ENCODE data around the gene FPR2. TPM values are rescaled to one million over a fixed set of nuclear protein-coding genes. Genes with fewer than 3 reads are reported as not detected.

Gene FPR2
- total and polyA plus RNA-seq, 2 donors (not counting 1 experiment from before 2014, with no cell fraction given) = not detected

DNA sequence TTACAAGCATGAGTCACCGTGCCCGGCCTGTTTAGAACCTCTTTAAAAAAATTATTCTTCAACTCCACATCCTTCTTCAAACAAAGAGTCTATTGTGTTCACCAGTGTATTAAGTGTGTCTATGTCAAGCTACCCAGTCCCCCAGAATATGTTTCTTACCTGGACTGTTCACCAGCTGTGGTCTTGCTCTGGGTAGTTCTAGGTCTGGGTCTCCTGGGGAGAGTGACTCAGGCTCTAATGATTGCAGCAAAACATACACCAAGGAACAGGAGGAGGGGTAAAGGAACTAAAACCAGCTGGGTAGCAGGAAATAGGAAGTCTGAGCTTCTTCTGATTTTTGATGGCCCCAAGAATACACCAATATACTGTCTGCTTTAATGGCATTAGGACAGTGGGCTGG lies 9.3 kb upstream of the FPR2 start, which contains the start of gene FPR1:
Gene FPR1, minus strand, starts transcription at position 224 of the 400 bp plus-strand sequence. CDS start 4,884 bp downstream, outside the sequence.
- no peaks in the 10 kb centered on the region for H3K79me2 ChIP-seq (ENCODE audit: control insufficient read depth, insufficient read depth, low read length)
- ATAC-seq (ENCODE audit: low read depth) = peak; percentile 94
- CTCF ChIA-PET = interaction anchor here (0.5 to 1.3 kb wide), 4 partner anchors 26 to 278 kb away, joined by 3 to 5 read pairs (median 4); no protein-coding TSS in a partner anchor
- peaks cover 0 to 5% of the 10 kb centered on the region in 2 donors for H3K4me1 ChIP-seq (ENCODE audit: control insufficient read depth in 2 of 2, insufficient read depth in 2 of 2, low read length in 2 of 2)
- no peaks in the 10 kb centered on the region for H4K20me1 ChIP-seq (ENCODE audit: control insufficient read depth, insufficient read depth, low read length, poor library complexity, severe bottlenecking)
- intact Hi-C loops (cut with micrococcal nuclease) = loop anchor here (1.0 kb wide), 1 partner anchor 47 kb away; no protein-coding TSS in a partner anchor
- peaks cover 0 to under 1% (median 0%) of the 10 kb centered on the region in 4 experiments for H3K27me3 ChIP-seq (replicated peaks in 1 of 4; ENCODE audit: control extremely low read depth in 1 of 4, control insufficient read depth in 3 of 4, insufficient read depth in 4 of 4, low read length in 3 of 4)
- peaks cover 0 to 6% (median 1%) of the 10 kb centered on the region in 3 donors for H3K9me3 ChIP-seq (ENCODE audit: control extremely low read depth in 1 of 3, control insufficient read depth in 2 of 3, insufficient read depth in 1 of 3, low read length in 2 of 3)
- Mint-ChIP-seq H3K27ac (peak within 1 kb of the TSS; percentile 77), H3K27me3 (peaks cover 9% of the 10 kb centered on the region), H3K9me3 (ENCODE audit: insufficient read depth) (peaks cover 3% of the 10 kb centered on the region), H3K4me3 (peak within 1 kb of the TSS; percentile 41), H3K4me1 (peaks cover 14% of the 10 kb centered on the region)
- no peak for TF ChIP-seq EZH2 (IDR thresholded peaks at IDR 0.05; ENCODE audit: borderline replicate concordance, insufficient read depth, low read depth, low read length, poor library complexity, severe bottlenecking)
- TF ChIP-seq, protein P1, sequence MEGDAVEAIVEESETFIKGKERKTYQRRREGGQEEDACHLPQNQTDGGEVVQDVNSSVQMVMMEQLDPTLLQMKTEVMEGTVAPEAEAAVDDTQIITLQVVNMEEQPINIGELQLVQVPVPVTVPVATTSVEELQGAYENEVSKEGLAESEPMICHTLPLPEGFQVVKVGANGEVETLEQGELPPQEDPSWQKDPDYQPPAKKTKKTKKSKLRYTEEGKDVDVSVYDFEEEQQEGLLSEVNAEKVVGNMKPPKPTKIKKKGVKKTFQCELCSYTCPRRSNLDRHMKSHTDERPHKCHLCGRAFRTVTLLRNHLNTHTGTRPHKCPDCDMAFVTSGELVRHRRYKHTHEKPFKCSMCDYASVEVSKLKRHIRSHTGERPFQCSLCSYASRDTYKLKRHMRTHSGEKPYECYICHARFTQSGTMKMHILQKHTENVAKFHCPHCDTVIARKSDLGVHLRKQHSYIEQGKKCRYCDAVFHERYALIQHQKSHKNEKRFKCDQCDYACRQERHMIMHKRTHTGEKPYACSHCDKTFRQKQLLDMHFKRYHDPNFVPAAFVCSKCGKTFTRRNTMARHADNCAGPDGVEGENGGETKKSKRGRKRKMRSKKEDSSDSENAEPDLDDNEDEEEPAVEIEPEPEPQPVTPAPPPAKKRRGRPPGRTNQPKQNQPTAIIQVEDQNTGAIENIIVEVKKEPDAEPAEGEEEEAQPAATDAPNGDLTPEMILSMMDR (IDR thresholded peaks at IDR 0.05) = no peak
- no peaks in the 10 kb centered on the region for H3K36me3 ChIP-seq (replicated peaks in 1 of 2; ENCODE audit: control extremely low read depth in 1 of 2, control insufficient read depth in 1 of 2, extremely low read depth in 1 of 2, insufficient read depth in 2 of 2, low read length in 1 of 2)
- peak within 1 kb of the TSS; percentile 11 for H3K4me2 ChIP-seq (replicated peaks; ENCODE audit: low read depth, low read length, poor library complexity, severe bottlenecking)
- no peak for DNase-seq
- H3K9ac ChIP-seq (ENCODE audit: low read length) = no peak within 1 kb of the TSS
- no CpG with 5 or more reads among the region's 2 CpGs for WGBS (ENCODE audit: insufficient coverage)
- H3K4me3 ChIP-seq (ENCODE audit: control extremely low read depth in 1 of 5, extremely low read depth in 1 of 5, insufficient read depth in 1 of 5, low read depth in 2 of 5, low read length in 4 of 5) = peak within 1 kb of the TSS in 1 of 5 experiments; percentile 85
- H2AFZ ChIP-seq (ENCODE audit: insufficient read depth, low read depth, low read length, poor library complexity, severe bottlenecking) = no peak within 1 kb of the TSS
- no peak within 1 kb of the TSS for H3K27ac ChIP-seq (ENCODE audit: low read length in 2 of 2)
- POLR2A ChIA-PET = no interaction called here

DNA sequence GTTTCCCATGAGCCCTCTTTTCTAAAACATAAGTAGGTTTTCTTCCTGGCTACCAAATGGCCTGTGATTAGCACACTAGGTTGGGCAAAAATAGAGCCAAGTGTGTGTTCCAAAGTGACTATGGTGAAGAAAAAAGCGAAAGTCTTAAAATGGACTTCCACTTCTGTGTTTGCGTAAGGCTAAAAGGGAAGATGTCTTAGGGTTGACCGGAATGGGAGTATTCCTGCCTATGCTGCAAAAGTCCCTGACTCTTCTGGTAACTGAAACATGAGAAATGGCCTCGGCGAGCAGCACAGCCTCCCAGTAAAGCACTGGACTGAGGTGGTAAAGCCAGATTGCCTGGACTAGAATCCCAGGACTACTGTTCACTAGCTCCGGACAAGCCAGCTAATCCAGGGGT lies 6.9 kb upstream of the FPR2 start:
- ATAC-seq (ENCODE audit: low read depth) = no peak
- H3K27ac Mint-ChIP-seq = no peak overlapping the region
- Histone ChIP-seq H2AFZ (ENCODE audit: insufficient read depth, low read depth, low read length, poor library complexity, severe bottlenecking) (no peak overlapping the region), H4K20me1 (ENCODE audit: control insufficient read depth, insufficient read depth, low read length, poor library complexity, severe bottlenecking) (no peaks in the 10 kb centered on the region), H3K27ac (ENCODE audit: low read length in 2 of 2) (no peak overlapping the region), H3K4me3 (ENCODE audit: control extremely low read depth in 1 of 5, extremely low read depth in 1 of 5, insufficient read depth in 1 of 5, low read depth in 2 of 5, low read length in 4 of 5) (no peak overlapping the region), H3K36me3 (replicated peaks in 1 of 2; ENCODE audit: control extremely low read depth in 1 of 2, control insufficient read depth in 1 of 2, extremely low read depth in 1 of 2, insufficient read depth in 2 of 2, low read length in 1 of 2) (no peaks in the 10 kb centered on the region), H3K79me2 (ENCODE audit: control insufficient read depth, insufficient read depth, low read length) (no peaks in the 10 kb centered on the region), H3K9me3 (ENCODE audit: control extremely low read depth in 1 of 3, control insufficient read depth in 2 of 3, insufficient read depth in 1 of 3, low read length in 2 of 3) (peaks cover 0 to 6% (median 1%) of the 10 kb centered on the region in 3 donors), H3K4me1 (ENCODE audit: control insufficient read depth in 2 of 2, insufficient read depth in 2 of 2, low read length in 2 of 2) (peaks cover 0 to 5% of the 10 kb centered on the region in 2 donors), H3K27me3 (replicated peaks in 1 of 4; ENCODE audit: control extremely low read depth in 1 of 4, control insufficient read depth in 3 of 4, insufficient read depth in 4 of 4, low read length in 3 of 4) (peaks cover 0 to 4% (median 0%) of the 10 kb centered on the region in 4 experiments), H3K4me2 (replicated peaks; ENCODE audit: low read depth, low read length, poor library complexity, severe bottlenecking) (no peak overlapping the region), H3K9ac (ENCODE audit: low read length) (no peak overlapping the region)
- TF ChIP-seq, protein P1 (IDR thresholded peaks at IDR 0.05) = no peak
- no peak for TF ChIP-seq EZH2 (IDR thresholded peaks at IDR 0.05; ENCODE audit: borderline replicate concordance, insufficient read depth, low read depth, low read length, poor library complexity, severe bottlenecking)
- WGBS (ENCODE audit: insufficient coverage) = 91% methylated on average over 6 of the region's 6 CpGs
- H3K9me3 Mint-ChIP-seq (ENCODE audit: insufficient read depth) = peaks cover 3% of the 10 kb centered on the region
- ChIA-PET POLR2A (no interaction called here), CTCF (no interaction called here)
- no peak for DNase-seq
- H3K4me1 Mint-ChIP-seq = peaks cover 14% of the 10 kb centered on the region
- peaks cover 12% of the 10 kb centered on the region for H3K27me3 Mint-ChIP-seq
- intact Hi-C loops (cut with micrococcal nuclease) = no loop called here
- H3K4me3 Mint-ChIP-seq = no peak overlapping the region
